H9 (cell line): ENCODE results near the gene MFSD2B. TPM values are rescaled to one million over a fixed set of nuclear protein-coding genes. Genes with fewer than 3 reads are reported as not detected.

Experiments
- DNase-seq: peaks from one replicate; pipeline ENCODE4 v3.0.0-alpha.2; 2017
- H2AFZ ChIP-seq: one replicate; pipeline ENCODE4 v1.6.1; 2013; ENCODE audit warnings: mild to moderate bottlenecking, low read length, control low read depth, moderate library complexity
- H2AK5ac ChIP-seq: 2 replicates; pipeline ENCODE4 v1.6.1; 2013; ENCODE audit warnings: low read length, control low read depth, mixed read lengths; ENCODE audit not compliant: insufficient read length
- H2BK120ac ChIP-seq: one replicate; pipeline ENCODE4 v1.6.1; 2013; ENCODE audit warnings: low read depth, mild to moderate bottlenecking, low read length, control low read depth, inconsistent platforms; ENCODE audit not compliant: poor library complexity, severe bottlenecking
- H2BK12ac ChIP-seq: 2 replicates; pipeline ENCODE4 v1.6.1; 2013; ENCODE audit warnings: low read length, control low read depth, mixed read lengths, low read depth; ENCODE audit not compliant: insufficient read length
- H2BK15ac ChIP-seq: 2 replicates; pipeline ENCODE4 v1.6.1; 2013; ENCODE audit warnings: low read depth, low read length, control low read depth
- H2BK20ac ChIP-seq: one replicate; pipeline ENCODE4 v1.6.1; 2013; ENCODE audit warnings: low read depth, mild to moderate bottlenecking, low read length, control low read depth, inconsistent platforms; ENCODE audit not compliant: poor library complexity, severe bottlenecking
- H2BK5ac ChIP-seq: 2 replicates; pipeline ENCODE4 v1.6.1; 2013; ENCODE audit warnings: low read length, control low read depth, mixed read lengths; ENCODE audit not compliant: insufficient read length
- H3K14ac ChIP-seq: 2 replicates; pipeline ENCODE4 v1.6.1; 2013; ENCODE audit warnings: low read length, control low read depth; ENCODE audit not compliant: insufficient read depth
- H3K18ac ChIP-seq: 2 replicates; pipeline ENCODE4 v1.6.1; 2013; ENCODE audit warnings: low read depth, mild to moderate bottlenecking, mixed read lengths, low read length, control low read depth; ENCODE audit not compliant: insufficient read length
- H3K23ac ChIP-seq: 2 replicates; pipeline ENCODE4 v1.6.1; 2013; ENCODE audit warnings: low read length, control low read depth, mixed read lengths, low read depth; ENCODE audit not compliant: insufficient read length
- H3K23me2 ChIP-seq: 2 replicates; pipeline ENCODE4 v1.6.1; 2013; ENCODE audit warnings: low read depth, mild to moderate bottlenecking, mixed read lengths, low read length, control low read depth; ENCODE audit not compliant: insufficient read length, poor library complexity, severe bottlenecking
- H3K27ac ChIP-seq: 2 replicates; pipeline ENCODE4 v1.5.1; 2013; ENCODE audit warnings: low read length, control low read depth, mixed read lengths, low read depth; ENCODE audit not compliant: insufficient read length
- H3K27me3 ChIP-seq: 2 replicates; pipeline ENCODE4 v1.6.1; 2013; ENCODE audit warnings: low read length, control low read depth, inconsistent platforms; ENCODE audit not compliant: insufficient read depth
- H3K4ac ChIP-seq: 2 replicates; pipeline ENCODE4 v1.6.1; 2013; ENCODE audit warnings: low read depth, mild to moderate bottlenecking, control low read depth, inconsistent platforms, low read length, moderate library complexity
- H3K4me1 ChIP-seq: 2 replicates; pipeline ENCODE4 v1.6.1; 2013; ENCODE audit warnings: low read length, control low read depth, inconsistent platforms; ENCODE audit not compliant: insufficient read depth
- H3K4me2 ChIP-seq: 2 replicates; pipeline ENCODE4 v1.6.1; 2013; ENCODE audit warnings: low read length, control low read depth, mixed read lengths; ENCODE audit not compliant: insufficient read length, insufficient read depth
- H3K56ac ChIP-seq: 2 replicates; pipeline ENCODE4 v1.6.1; 2013; ENCODE audit warnings: low read depth, mild to moderate bottlenecking, mixed read lengths, low read length, control low read depth; ENCODE audit not compliant: insufficient read length
- H3K79me1 ChIP-seq: 2 replicates; pipeline ENCODE4 v1.6.1; 2013; ENCODE audit warnings: low read depth, mild to moderate bottlenecking, moderate library complexity, low read length, control low read depth, inconsistent platforms; ENCODE audit not compliant: insufficient read depth, poor library complexity, severe bottlenecking
- H3K79me2 ChIP-seq: 2 replicates; pipeline ENCODE4 v1.6.1; 2013; ENCODE audit warnings: low read length, control low read depth, inconsistent platforms; ENCODE audit not compliant: insufficient read depth
- H3K9ac ChIP-seq: 2 replicates; pipeline ENCODE4 v1.6.1; 2013; ENCODE audit warnings: low read length, control low read depth, mixed read lengths; ENCODE audit not compliant: insufficient read length; ENCODE audit errors: extremely low read depth
- H3K9me3 ChIP-seq: one replicate; pipeline ENCODE4 v1.6.1; 2013; ENCODE audit warnings: low read depth, low read length, inconsistent platforms; ENCODE audit not compliant: control insufficient read depth
- H3T11ph ChIP-seq: one replicate; pipeline ENCODE4 v1.6.1; 2013; ENCODE audit warnings: mild to moderate bottlenecking, low read length, control low read depth, inconsistent platforms
- H4K20me1 ChIP-seq: one replicate; pipeline ENCODE4 v1.6.1; 2013; ENCODE audit not compliant: control insufficient read depth, insufficient read length, insufficient read depth
- H4K5ac ChIP-seq: 2 replicates; pipeline ENCODE4 v1.6.1; 2013; ENCODE audit warnings: low read depth, mild to moderate bottlenecking, mixed read lengths, low read length, control low read depth; ENCODE audit not compliant: insufficient read length
- H4K8ac ChIP-seq: replicated peaks from 2 replicates; pipeline ENCODE4 v1.6.1; 2013; ENCODE audit warnings: low read length, control low read depth, mixed read lengths, low read depth; ENCODE audit not compliant: insufficient read length
- H4K91ac ChIP-seq: 2 replicates; pipeline ENCODE4 v1.6.1; 2013; ENCODE audit warnings: low read depth, mild to moderate bottlenecking, moderate library complexity, mixed read lengths, low read length, control low read depth; ENCODE audit not compliant: insufficient read length
- H3K27ac Mint-ChIP-seq, 3 experiments: 2 replicates in 2 of 3; 3 replicates in 1 of 3; pipeline ENCODE4 v1.8.0; 2020 to 2021; ENCODE audit warnings: mixed read lengths in 3 of 3, mild to moderate bottlenecking in 1 of 3, moderate library complexity in 1 of 3
- H3K27me3 Mint-ChIP-seq: 2 replicates; pipeline ENCODE4 v1.8.0; 2021; ENCODE audit warnings: low read depth, mild to moderate bottlenecking, moderate library complexity, mixed read lengths
- H3K36me3 Mint-ChIP-seq, 3 experiments: 2 replicates in 2 of 3; 3 replicates in 1 of 3; pipeline ENCODE4 v1.8.0; 2020 to 2021; ENCODE audit warnings: low read depth in 3 of 3, mixed read lengths in 3 of 3; ENCODE audit not compliant: insufficient read depth in 1 of 3
- H3K4me1 Mint-ChIP-seq, 2 experiments: 2 replicates each; pipeline ENCODE4 v1.8.0; 2020; ENCODE audit warnings: mixed read lengths in 2 of 2
- H3K4me3 Mint-ChIP-seq, 2 experiments: 2 replicates in 1 of 2; 3 replicates in 1 of 2; pipeline ENCODE4 v1.8.0; 2020 to 2021; ENCODE audit warnings: mild to moderate bottlenecking in 2 of 2, mixed read lengths in 2 of 2, moderate library complexity in 1 of 2
- H3K9me3 Mint-ChIP-seq, 2 experiments: 2 replicates in 1 of 2; 3 replicates in 1 of 2; pipeline ENCODE4 v1.8.0; 2020; ENCODE audit warnings: mild to moderate bottlenecking in 2 of 2, mixed read lengths in 2 of 2, moderate library complexity in 1 of 2
- WGBS: extraction: QIAGEN DNeasy Blood & Tissue Kit; methylation state at CpG from one replicate; pipeline ENCODE4 v1.1.7; 2013; ENCODE audit warnings: missing lambda C conversion rate, low lambda C conversion rate, mixed read lengths; ENCODE audit not compliant: insufficient read length; ENCODE audit errors: extremely low coverage; 5-methylcytosine and 5-hydroxymethylcytosine counted together
- total RNA-seq: library from RNA; stranded (reverse); gene quantifications from 2 replicates; pipeline ENCODE4 v1.2.1, GENCODE V29; 2021
- TF ChIP-seq, protein P1 (sequence below): fragments of 200-600 bp; sonication (generic); conservative IDR thresholded peaks from 3 replicates; pipeline ENCODE4 v1.8.0; 2021; ENCODE audit warnings: antibody characterized with exemption, mild to moderate bottlenecking

MFSD2B gene
- total RNA-seq, 1 experiment from 2014 or later, result 1.3 TPM

GRCh38 chr2:23967846-23968245 is 42.0 kb upstream of the MFSD2B start:
- no CpG with 5 or more reads among the region's 4 CpGs for WGBS
- no peak overlapping the region for H3K9ac ChIP-seq
- H3K27ac ChIP-seq, result no peak overlapping the region
- H3K4me2 ChIP-seq, result no peak overlapping the region
- H2AK5ac ChIP-seq, result no peak overlapping the region
- H3K79me1 ChIP-seq, result no peaks in the 10 kb centered on the region
- no peak overlapping the region for H2BK120ac ChIP-seq
- no peak overlapping the region for H4K8ac ChIP-seq
- TF ChIP-seq, protein P1, sequence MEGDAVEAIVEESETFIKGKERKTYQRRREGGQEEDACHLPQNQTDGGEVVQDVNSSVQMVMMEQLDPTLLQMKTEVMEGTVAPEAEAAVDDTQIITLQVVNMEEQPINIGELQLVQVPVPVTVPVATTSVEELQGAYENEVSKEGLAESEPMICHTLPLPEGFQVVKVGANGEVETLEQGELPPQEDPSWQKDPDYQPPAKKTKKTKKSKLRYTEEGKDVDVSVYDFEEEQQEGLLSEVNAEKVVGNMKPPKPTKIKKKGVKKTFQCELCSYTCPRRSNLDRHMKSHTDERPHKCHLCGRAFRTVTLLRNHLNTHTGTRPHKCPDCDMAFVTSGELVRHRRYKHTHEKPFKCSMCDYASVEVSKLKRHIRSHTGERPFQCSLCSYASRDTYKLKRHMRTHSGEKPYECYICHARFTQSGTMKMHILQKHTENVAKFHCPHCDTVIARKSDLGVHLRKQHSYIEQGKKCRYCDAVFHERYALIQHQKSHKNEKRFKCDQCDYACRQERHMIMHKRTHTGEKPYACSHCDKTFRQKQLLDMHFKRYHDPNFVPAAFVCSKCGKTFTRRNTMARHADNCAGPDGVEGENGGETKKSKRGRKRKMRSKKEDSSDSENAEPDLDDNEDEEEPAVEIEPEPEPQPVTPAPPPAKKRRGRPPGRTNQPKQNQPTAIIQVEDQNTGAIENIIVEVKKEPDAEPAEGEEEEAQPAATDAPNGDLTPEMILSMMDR, result no peak
- DNase-seq, result no peak
- H3K18ac ChIP-seq, result no peak overlapping the region
- H3K9me3 ChIP-seq, result no peaks in the 10 kb centered on the region
- H2BK15ac ChIP-seq, result no peak overlapping the region
- no peaks in the 10 kb centered on the region for H3K4me1 ChIP-seq
- Mint-ChIP-seq H3K36me3 (peaks cover 3 to 23% (median 6%) of the 10 kb centered on the region in 3 experiments; a peak in 6 of 7 replicates), H3K9me3 (no peaks in the 10 kb centered on the region), H3K27ac (no peak overlapping the region), H3K4me1 (no peaks in the 10 kb centered on the region), H3K4me3 (no peak overlapping the region), H3K27me3 (no peaks in the 10 kb centered on the region)
- H3K14ac ChIP-seq, result no peak overlapping the region
- no peak overlapping the region for H4K5ac ChIP-seq
- H2BK5ac ChIP-seq, result no peak overlapping the region
- no peaks in the 10 kb centered on the region for H3K27me3 ChIP-seq
- no peak overlapping the region for H3T11ph ChIP-seq
- H3K23ac ChIP-seq, result peak overlapping the region; percentile 100
- no peaks in the 10 kb centered on the region for H3K23me2 ChIP-seq
- H3K79me2 ChIP-seq, result no peaks in the 10 kb centered on the region
- no peak overlapping the region for H2BK12ac ChIP-seq
- H2AFZ ChIP-seq, result no peak overlapping the region
- no peak overlapping the region for H4K91ac ChIP-seq
- H2BK20ac ChIP-seq, result no peak overlapping the region
- no peak overlapping the region for H3K4ac ChIP-seq
- H3K56ac ChIP-seq, result no peak overlapping the region
- no peaks in the 10 kb centered on the region for H4K20me1 ChIP-seq
